Large intestine (tissue), 3 donors: Measurements from ENCODE around the gene SMPX. TPM values are rescaled to one million over a fixed set of nuclear protein-coding genes. Genes with fewer than 3 reads are reported as not detected.

ENCODE experiments used
- DNase-seq, 2 donors: peaks; one replicate each; pipeline versions ENCODE4 v3.0.0 to v3.0.0-alpha.2; 2013
- H3K27ac ChIP-seq: one replicate; pipeline ENCODE4 v1.5.1; 2013; ENCODE audit warnings: low read length
- H3K27me3 ChIP-seq: 2 replicates; pipeline ENCODE4 v1.6.1; 2013; ENCODE audit warnings: low read length; ENCODE audit not compliant: control insufficient read depth, insufficient read depth
- H3K36me3 ChIP-seq: 2 replicates; pipeline ENCODE4 v1.6.1; 2013; ENCODE audit warnings: low read length; ENCODE audit not compliant: control insufficient read depth, insufficient read depth
- H3K4me1 ChIP-seq: one replicate; pipeline ENCODE4 v1.6.1; 2013; ENCODE audit warnings: low read length; ENCODE audit not compliant: control insufficient read depth, insufficient read depth
- H3K4me3 ChIP-seq: one replicate; pipeline ENCODE4 v1.5.1; 2013; ENCODE audit warnings: low read length
- H3K9me3 ChIP-seq: one replicate; pipeline ENCODE4 v1.6.1; 2013; ENCODE audit warnings: mild to moderate bottlenecking, low read depth, low read length, moderate library complexity; ENCODE audit not compliant: control insufficient read depth
- WGBS: methylation state at CpG from one replicate; pipeline ENCODE4 v1.1.5; 2013; ENCODE audit warnings: low lambda C conversion rate; ENCODE audit not compliant: insufficient coverage; 5-methylcytosine and 5-hydroxymethylcytosine counted together
- polyA plus RNA-seq: library from polyadenylated mRNA; unstranded; fragments of 120-200 nt; gene quantifications from one replicate; pipeline ENCODE4 v1.2.1, GENCODE V29; 2013

SMPX gene
- polyA plus RNA-seq, 1 donor = 4.9 TPM

DNA sequence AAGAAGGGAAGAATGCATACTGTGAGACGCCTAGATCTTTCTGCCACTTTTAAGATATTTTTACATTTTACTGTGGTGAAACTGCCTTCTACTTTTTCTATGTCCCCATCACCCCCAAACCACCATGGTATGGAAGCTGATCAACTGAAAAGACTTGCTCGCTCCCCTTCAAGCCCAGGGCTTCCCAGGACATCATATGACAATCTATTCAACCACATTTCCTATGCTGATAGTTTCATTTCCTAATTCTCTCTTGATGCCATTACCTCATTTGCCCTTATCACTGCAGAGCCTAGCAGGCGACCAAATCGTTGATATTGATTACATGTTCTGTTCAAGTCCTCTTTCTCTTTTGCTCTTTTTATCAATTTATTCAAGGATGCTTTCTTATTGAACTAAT, 59.6 kb downstream of the SMPX start:
- no peaks in the 10 kb centered on the region for H3K36me3 ChIP-seq
- H3K9me3 ChIP-seq = no peaks in the 10 kb centered on the region
- no peak for DNase-seq
- no CpG with 5 or more reads among the region's 4 CpGs for WGBS
- no peak overlapping the region for H3K4me3 ChIP-seq
- no peaks in the 10 kb centered on the region for H3K27me3 ChIP-seq
- H3K4me1 ChIP-seq = no peaks in the 10 kb centered on the region
- no peak overlapping the region for H3K27ac ChIP-seq

DNA sequence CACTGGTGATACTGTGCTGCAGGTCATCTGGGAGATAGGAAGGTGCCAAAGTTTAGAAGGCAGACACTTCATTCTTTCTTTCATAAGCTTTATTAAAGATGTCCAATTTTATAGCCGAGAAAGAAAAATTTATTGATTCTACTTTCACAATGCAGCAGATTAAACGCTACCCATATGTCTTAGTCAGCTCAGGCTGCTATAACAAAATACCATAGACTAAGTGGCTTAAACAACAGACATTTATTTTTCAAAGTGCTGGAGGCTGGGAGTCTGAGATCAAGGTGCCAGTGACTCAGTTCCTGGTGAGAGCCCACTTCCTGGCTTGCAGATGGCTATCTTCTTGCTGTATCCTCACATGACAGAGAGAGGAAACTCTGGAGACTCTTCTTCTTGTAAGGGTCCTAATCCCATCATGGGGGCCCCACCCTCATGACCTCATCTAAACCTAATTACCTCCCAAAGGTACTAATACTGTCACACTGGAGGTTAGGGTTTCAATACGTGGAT, 66.4 kb downstream of the SMPX start:
- Histone ChIP-seq H3K4me1 (no peaks in the 10 kb centered on the region), H3K4me3 (no peak overlapping the region), H3K9me3 (no peaks in the 10 kb centered on the region), H3K27me3 (no peaks in the 10 kb centered on the region), H3K27ac (no peak overlapping the region), H3K36me3 (no peaks in the 10 kb centered on the region)
- no peak for DNase-seq
- 100% methylated on average over 1 of the region's 3 CpGs for WGBS

DNA sequence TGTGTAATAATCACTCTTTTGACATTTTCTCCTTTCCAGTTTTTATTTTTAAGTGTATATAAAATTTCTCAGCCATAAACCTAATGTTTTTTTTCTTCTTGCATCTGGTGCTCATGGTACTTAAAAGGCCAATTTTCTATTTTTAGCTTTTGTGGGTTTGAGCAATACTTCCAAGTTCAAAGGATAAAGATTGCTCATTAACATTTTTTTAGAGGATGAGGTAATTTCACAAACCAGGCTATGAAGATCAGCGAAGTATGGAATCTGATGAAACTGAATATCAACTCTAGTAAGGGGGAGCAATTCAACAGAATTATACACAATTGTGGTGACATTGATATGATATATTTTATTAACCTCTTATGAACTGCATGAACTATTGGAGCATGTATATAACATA, 74.0 kb downstream of the SMPX start:
- WGBS = no CpG with 5 or more reads among the region's 1 CpG
- H3K27me3 ChIP-seq = no peaks in the 10 kb centered on the region
- H3K4me3 ChIP-seq = no peak overlapping the region
- no peaks in the 10 kb centered on the region for H3K9me3 ChIP-seq
- DNase-seq = no peak
- no peaks in the 10 kb centered on the region for H3K4me1 ChIP-seq
- H3K27ac ChIP-seq = no peak overlapping the region
- no peaks in the 10 kb centered on the region for H3K36me3 ChIP-seq

DNA sequence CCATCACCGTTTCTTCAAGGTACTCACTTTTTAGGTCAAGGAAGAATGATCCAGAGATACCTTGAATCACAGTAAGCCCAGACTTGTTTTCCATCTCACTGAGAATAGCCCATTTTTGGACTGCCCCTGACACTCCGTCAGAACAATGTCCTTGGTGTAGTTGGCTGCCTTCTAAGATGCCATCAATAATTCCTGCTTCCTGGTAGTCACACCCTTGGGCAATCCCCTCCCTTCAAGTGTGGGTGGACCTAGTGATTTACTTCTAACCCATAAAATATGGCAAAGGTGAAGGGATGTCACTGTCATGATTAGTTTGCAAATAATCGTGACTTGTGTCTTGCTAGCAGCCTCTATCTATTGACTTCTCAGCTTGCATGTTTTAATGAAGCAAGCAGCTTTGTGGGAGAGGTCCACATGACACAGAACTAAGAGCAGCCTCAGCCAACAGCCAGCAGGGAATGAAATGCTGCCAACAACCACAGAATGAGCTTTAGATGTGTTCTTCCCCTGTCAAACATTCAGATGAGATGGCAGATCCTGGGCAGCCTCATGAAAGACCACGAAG, 79.8 kb downstream of the SMPX start:
- WGBS = no CpG with 5 or more reads among the region's 4 CpGs
- Histone ChIP-seq H3K27me3 (no peaks in the 10 kb centered on the region), H3K27ac (no peak overlapping the region), H3K9me3 (no peaks in the 10 kb centered on the region), H3K4me3 (no peak overlapping the region), H3K4me1 (no peaks in the 10 kb centered on the region), H3K36me3 (no peaks in the 10 kb centered on the region)
- DNase-seq = no peak

DNA sequence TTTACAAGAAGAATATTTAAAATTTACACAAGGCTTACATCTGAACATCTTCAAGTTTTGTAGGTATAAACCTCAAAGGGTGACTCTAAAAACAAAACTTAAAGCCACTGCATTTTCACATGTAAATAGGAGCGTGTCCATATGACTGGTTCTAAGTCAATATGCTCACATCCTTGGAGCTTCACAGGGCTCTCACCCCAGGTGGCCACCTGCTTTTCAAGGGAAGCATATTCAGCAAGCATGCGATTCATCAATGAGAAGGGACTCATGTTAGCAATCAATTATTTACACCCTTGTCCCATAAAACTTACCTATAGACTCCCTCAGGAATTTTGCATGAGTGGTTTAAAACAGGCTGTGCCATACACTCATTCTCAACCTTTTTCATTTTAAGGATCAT, 82.0 kb downstream of the SMPX start:
- DNase-seq = no peak
- no peaks in the 10 kb centered on the region for H3K36me3 ChIP-seq
- no CpG with 5 or more reads among the region's 2 CpGs for WGBS

DNA sequence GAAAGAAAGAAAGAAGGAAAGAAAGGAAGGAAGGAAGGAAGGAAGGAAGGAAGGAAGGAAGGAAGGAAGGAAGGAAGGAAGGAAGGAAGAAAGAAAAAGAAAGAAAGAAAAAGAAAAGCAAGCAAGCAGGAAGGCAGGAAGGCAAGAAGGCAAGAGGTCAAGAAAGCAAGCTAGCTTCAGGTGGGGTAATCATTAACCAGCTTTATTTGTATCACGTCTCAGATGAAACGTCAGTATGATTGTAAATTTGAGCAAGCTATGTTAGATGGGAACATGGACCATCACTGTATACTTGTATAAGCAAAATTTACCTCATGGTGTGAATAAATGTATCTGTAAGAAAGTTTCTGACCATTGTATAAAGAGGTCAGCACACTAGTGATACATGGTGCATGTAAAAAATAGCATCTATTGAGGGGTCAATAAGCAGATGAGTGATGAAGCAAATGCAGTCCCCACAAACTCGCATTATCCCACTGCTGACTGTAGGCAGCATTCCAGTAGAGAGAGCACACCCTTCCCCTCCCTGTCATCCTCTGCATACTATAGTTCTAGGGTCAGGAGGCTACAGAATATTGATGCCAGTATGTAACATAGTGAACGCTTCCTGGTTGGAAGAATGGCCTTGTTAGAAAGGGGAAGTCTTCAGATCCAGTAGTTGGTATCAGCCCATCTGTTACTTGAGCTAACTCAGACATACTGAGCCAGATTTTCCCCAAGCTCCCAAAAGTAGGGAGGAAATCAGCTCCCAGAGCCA, 83.3 kb downstream of the SMPX start:
- no peaks in the 10 kb centered on the region for H3K9me3 ChIP-seq
- no peak overlapping the region for H3K4me3 ChIP-seq
- no peaks in the 10 kb centered on the region for H3K27me3 ChIP-seq
- H3K4me1 ChIP-seq = no peaks in the 10 kb centered on the region
- no peak overlapping the region for H3K27ac ChIP-seq
- no CpG with 5 or more reads among the region's 4 CpGs for WGBS
- DNase-seq = peak in 1 of 2 donors; percentile 36
- no peaks in the 10 kb centered on the region for H3K36me3 ChIP-seq

More for the DNA sequence above, 82.0 kb downstream of the SMPX start:
- Histone ChIP-seq H3K27ac (no peak overlapping the region), H3K27me3 (no peaks in the 10 kb centered on the region), H3K4me3 (no peak overlapping the region), H3K4me1 (no peaks in the 10 kb centered on the region), H3K9me3 (no peaks in the 10 kb centered on the region)

DNA sequence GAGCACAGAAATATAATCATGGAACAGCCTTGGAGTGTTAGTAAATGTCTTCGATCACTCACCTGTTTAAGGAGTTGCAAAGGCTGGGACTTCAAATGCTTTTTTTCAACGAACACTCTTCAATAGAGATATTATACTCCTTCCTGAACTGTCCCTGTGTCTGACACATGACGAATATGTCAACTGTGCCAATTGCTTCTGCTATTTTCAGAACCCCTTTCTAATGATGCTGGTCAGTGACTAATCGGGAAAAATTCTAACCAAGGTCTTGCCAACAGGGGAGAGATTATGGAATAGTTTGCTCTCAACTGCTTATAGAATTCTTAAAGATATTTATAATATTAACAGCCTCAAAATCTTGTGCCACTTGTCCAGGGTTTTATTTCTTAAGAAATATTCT, 91.2 kb downstream of the SMPX start:
- WGBS = no CpG with 5 or more reads among the region's 4 CpGs
- Histone ChIP-seq H3K9me3 (no peaks in the 10 kb centered on the region), H3K27ac (no peak overlapping the region), H3K4me3 (no peak overlapping the region), H3K27me3 (no peaks in the 10 kb centered on the region), H3K4me1 (no peaks in the 10 kb centered on the region), H3K36me3 (no peaks in the 10 kb centered on the region)
- DNase-seq = no peak

DNA sequence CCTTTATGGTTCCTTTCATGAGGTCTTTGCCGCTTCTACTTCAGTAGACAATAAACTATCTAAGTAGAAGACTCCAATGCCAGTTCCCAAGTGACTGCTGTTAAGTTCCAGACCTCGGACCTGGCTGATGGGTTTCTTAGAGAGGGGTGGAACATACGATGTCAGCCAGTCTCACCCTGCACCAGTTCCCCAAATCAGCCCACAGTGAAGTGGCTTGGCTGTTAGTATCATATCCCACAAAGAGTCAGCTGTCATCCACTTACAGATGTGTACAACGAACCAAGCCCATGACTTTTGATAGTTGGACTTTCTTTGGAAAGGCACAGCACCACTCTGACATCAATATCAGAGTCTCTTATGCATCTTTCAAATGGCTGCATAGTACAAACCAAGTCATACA, 91.7 kb downstream of the SMPX start:
- H3K4me3 ChIP-seq = no peak overlapping the region
- H3K27ac ChIP-seq = no peak overlapping the region
- H3K9me3 ChIP-seq = no peaks in the 10 kb centered on the region
- H3K4me1 ChIP-seq = no peaks in the 10 kb centered on the region
- WGBS = no CpG with 5 or more reads among the region's 4 CpGs
- H3K27me3 ChIP-seq = no peaks in the 10 kb centered on the region
- no peak for DNase-seq
- no peaks in the 10 kb centered on the region for H3K36me3 ChIP-seq

DNA sequence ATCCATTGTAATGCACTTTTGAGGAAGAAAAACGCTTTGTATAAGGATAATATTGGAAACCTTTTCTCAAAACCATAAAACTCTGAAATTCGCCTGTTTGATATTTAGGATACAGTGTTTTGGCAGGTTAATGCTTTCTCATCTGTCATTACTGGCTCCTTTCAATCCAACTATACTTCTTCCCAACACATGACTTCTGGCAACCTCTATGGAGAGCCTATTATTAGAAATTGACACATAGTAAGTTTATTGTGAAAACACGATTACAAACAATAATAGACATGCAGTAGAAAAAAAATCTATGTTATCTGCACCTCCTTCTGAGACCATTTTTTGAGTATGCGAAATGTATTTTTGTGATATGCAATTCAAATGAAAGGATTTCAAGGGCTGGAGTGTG, 95.2 kb downstream of the SMPX start:
- DNase-seq = no peak
- Histone ChIP-seq H3K4me1 (no peaks in the 10 kb centered on the region), H3K9me3 (no peaks in the 10 kb centered on the region), H3K27ac (no peak overlapping the region), H3K27me3 (peaks cover 11% of the 10 kb centered on the region), H3K4me3 (no peak overlapping the region), H3K36me3 (no peaks in the 10 kb centered on the region)
- no CpG with 5 or more reads among the region's 4 CpGs for WGBS

DNA sequence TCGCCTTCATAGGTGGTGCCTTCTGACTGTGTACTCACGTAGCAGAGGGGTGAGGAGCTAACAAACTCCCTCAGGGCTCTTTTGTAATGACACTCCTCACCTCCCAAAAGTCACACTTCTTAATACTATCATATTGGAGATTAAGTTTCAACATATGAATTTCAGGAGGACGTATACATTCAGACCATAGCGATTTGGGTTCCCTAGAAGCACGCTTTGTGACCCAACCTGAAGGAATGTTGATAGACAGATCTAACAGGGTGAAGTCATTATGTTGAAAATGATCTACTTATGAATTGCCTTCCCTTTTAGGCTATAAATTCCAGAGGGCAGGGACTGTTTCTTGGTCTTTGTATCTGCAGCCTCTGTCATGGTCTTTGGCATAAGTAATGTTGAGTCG, 96.6 kb downstream of the SMPX start:
- no peaks in the 10 kb centered on the region for H3K4me1 ChIP-seq
- no peak for DNase-seq
- H3K4me3 ChIP-seq = no peak overlapping the region
- peaks cover 14% of the 10 kb centered on the region for H3K9me3 ChIP-seq
- no peak overlapping the region for H3K27ac ChIP-seq
- peaks cover 23% of the 10 kb centered on the region for H3K27me3 ChIP-seq
- no CpG with 5 or more reads among the region's 6 CpGs for WGBS
- no peaks in the 10 kb centered on the region for H3K36me3 ChIP-seq

DNA sequence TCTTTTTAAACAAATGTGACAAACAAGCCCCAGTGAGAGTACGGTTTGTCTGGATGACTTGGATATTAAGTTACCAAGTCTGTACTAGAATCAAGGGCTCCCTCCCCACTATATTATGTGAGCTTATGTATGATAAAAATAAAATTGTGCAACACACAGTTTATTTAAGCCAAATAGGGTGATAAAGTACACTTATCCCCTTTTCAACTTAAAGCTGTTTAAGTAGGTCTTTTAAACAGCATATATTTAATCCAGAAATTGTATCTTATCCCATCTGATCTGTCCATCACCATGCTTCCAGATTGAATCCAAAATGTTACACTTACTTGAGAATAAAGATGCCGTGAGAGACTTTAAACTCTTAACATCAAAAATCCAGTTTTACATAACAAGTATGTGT, 97.8 kb downstream of the SMPX start:
- no peak for DNase-seq
- WGBS = no CpG with 5 or more reads among the region's 2 CpGs
- Histone ChIP-seq H3K27me3 (peaks cover 29% of the 10 kb centered on the region), H3K4me3 (no peak overlapping the region), H3K9me3 (peaks cover 21% of the 10 kb centered on the region), H3K36me3 (no peaks in the 10 kb centered on the region), H3K4me1 (no peaks in the 10 kb centered on the region), H3K27ac (no peak overlapping the region)
